H1 (cell line): ENCODE measurements around the gene FOXO6. TPM values are rescaled to one million over a fixed set of nuclear protein-coding genes. Genes with fewer than 3 reads are reported as not detected.

ENCODE experiments used
- ATF2 ChIP-seq: IDR thresholded peaks from 2 replicates; pipeline ENCODE4 v1.6.1; 2012; ENCODE audit warnings: low read length, inconsistent platforms
- CTCF ChIP-seq, 3 experiments: IDR thresholded peaks; 1 replicate in 2 of 3; 2 replicates in 1 of 3; pipeline versions ENCODE4 v1.5.1 to v1.6.1; 2011; ENCODE audit warnings: low read length in 3 of 3, mild to moderate bottlenecking in 3 of 3, inconsistent platforms in 2 of 3, low read depth in 1 of 3, moderate library complexity in 1 of 3; ENCODE audit not compliant: insufficient read depth in 1 of 3; ENCODE audit errors: control extremely low read depth in 1 of 3
- SIRT6 ChIP-seq: IDR thresholded peaks from one replicate; pipeline ENCODE4 v1.7.1; 2012; ENCODE audit warnings: low read length, inconsistent platforms
- TAF1 ChIP-seq: IDR thresholded peaks from 2 replicates; pipeline ENCODE4 v1.6.1; 2011; ENCODE audit warnings: mild to moderate bottlenecking, low read depth, low read length
- polyA plus RNA-seq, 7 experiments: library from polyadenylated mRNA; depleted of rRNA in 3 of 7; stranded (reverse) in 5 of 7; unstranded in 2 of 7; fragments of >200 nt in 5 of 7; fragments of 200-250 nt in 2 of 7; gene quantifications; 1 replicate in 5 of 7; 2 replicates in 1 of 7; 4 replicates in 1 of 7; pipeline versions ENCODE4 v1.2.1 to v1.2.3, GENCODE V29; 2011 to 2013; ENCODE audit warnings: missing spikeins in 2 of 7, mixed read lengths in 2 of 7
- total RNA-seq: library from RNA; stranded (reverse); fragmentation: NEBNext Ultra II Directional; extraction: Animal tissue kit (Norgen Biotek cat#: 25700); gene quantifications from 2 replicates; pipeline ENCODE4 v1.2.1, GENCODE V29; 2021
- TF ChIP-seq, protein P1 (sequence below): fragments of 300-600 bp; sonication (generic); IDR thresholded peaks from 2 replicates; pipeline ENCODE4 v1.7.1; 2012; ENCODE audit warnings: low read length, moderate library complexity, mild to moderate bottlenecking, inconsistent platforms; ENCODE audit not compliant: insufficient replicate concordance
- TF ChIP-seq, protein P2 (sequence below): IDR thresholded peaks from 2 replicates; pipeline ENCODE4 v1.6.1; 2011; ENCODE audit warnings: low read length, improper control_type of control experiment

Gene FOXO6
- total and polyA plus RNA-seq, 2 of the 8 experiments (the other 6 are each of a cell fraction or from before 2014, with no cell fraction given) = 0.59 to 3.0 TPM

- TF ChIP-seq, protein P1, sequence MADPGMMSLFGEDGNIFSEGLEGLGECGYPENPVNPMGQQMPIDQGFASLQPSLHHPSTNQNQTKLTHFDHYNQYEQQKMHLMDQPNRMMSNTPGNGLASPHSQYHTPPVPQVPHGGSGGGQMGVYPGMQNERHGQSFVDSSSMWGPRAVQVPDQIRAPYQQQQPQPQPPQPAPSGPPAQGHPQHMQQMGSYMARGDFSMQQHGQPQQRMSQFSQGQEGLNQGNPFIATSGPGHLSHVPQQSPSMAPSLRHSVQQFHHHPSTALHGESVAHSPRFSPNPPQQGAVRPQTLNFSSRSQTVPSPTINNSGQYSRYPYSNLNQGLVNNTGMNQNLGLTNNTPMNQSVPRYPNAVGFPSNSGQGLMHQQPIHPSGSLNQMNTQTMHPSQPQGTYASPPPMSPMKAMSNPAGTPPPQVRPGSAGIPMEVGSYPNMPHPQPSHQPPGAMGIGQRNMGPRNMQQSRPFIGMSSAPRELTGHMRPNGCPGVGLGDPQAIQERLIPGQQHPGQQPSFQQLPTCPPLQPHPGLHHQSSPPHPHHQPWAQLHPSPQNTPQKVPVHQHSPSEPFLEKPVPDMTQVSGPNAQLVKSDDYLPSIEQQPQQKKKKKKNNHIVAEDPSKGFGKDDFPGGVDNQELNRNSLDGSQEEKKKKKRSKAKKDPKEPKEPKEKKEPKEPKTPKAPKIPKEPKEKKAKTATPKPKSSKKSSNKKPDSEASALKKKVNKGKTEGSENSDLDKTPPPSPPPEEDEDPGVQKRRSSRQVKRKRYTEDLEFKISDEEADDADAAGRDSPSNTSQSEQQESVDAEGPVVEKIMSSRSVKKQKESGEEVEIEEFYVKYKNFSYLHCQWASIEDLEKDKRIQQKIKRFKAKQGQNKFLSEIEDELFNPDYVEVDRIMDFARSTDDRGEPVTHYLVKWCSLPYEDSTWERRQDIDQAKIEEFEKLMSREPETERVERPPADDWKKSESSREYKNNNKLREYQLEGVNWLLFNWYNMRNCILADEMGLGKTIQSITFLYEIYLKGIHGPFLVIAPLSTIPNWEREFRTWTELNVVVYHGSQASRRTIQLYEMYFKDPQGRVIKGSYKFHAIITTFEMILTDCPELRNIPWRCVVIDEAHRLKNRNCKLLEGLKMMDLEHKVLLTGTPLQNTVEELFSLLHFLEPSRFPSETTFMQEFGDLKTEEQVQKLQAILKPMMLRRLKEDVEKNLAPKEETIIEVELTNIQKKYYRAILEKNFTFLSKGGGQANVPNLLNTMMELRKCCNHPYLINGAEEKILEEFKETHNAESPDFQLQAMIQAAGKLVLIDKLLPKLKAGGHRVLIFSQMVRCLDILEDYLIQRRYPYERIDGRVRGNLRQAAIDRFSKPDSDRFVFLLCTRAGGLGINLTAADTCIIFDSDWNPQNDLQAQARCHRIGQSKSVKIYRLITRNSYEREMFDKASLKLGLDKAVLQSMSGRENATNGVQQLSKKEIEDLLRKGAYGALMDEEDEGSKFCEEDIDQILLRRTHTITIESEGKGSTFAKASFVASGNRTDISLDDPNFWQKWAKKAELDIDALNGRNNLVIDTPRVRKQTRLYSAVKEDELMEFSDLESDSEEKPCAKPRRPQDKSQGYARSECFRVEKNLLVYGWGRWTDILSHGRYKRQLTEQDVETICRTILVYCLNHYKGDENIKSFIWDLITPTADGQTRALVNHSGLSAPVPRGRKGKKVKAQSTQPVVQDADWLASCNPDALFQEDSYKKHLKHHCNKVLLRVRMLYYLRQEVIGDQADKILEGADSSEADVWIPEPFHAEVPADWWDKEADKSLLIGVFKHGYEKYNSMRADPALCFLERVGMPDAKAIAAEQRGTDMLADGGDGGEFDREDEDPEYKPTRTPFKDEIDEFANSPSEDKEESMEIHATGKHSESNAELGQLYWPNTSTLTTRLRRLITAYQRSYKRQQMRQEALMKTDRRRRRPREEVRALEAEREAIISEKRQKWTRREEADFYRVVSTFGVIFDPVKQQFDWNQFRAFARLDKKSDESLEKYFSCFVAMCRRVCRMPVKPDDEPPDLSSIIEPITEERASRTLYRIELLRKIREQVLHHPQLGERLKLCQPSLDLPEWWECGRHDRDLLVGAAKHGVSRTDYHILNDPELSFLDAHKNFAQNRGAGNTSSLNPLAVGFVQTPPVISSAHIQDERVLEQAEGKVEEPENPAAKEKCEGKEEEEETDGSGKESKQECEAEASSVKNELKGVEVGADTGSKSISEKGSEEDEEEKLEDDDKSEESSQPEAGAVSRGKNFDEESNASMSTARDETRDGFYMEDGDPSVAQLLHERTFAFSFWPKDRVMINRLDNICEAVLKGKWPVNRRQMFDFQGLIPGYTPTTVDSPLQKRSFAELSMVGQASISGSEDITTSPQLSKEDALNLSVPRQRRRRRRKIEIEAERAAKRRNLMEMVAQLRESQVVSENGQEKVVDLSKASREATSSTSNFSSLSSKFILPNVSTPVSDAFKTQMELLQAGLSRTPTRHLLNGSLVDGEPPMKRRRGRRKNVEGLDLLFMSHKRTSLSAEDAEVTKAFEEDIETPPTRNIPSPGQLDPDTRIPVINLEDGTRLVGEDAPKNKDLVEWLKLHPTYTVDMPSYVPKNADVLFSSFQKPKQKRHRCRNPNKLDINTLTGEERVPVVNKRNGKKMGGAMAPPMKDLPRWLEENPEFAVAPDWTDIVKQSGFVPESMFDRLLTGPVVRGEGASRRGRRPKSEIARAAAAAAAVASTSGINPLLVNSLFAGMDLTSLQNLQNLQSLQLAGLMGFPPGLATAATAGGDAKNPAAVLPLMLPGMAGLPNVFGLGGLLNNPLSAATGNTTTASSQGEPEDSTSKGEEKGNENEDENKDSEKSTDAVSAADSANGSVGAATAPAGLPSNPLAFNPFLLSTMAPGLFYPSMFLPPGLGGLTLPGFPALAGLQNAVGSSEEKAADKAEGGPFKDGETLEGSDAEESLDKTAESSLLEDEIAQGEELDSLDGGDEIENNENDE = no peak
- no peak for TF ChIP-seq TAF1
- TF ChIP-seq ATF2 = no peak
- no peak for TF ChIP-seq SIRT6
- TF ChIP-seq CTCF (IDR thresholded peaks at IDR 0.05; ENCODE audit: control extremely low read depth in 1 of 3, insufficient read depth in 1 of 3, low read depth in 1 of 3, low read length in 3 of 3) = no peak
- TF ChIP-seq, protein P2, sequence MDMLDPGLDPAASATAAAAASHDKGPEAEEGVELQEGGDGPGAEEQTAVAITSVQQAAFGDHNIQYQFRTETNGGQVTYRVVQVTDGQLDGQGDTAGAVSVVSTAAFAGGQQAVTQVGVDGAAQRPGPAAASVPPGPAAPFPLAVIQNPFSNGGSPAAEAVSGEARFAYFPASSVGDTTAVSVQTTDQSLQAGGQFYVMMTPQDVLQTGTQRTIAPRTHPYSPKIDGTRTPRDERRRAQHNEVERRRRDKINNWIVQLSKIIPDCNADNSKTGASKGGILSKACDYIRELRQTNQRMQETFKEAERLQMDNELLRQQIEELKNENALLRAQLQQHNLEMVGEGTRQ = no peak
These were observed 51.5 kb downstream of the FOXO6 start (continued) for GRCh38 chr1:41412748-41413147.
